HG02870 (cell line): ENCODE data around the gene LRCH2.
"Not testable (repeated sequence)": the region's sequence is repeated elsewhere in the genome, so short reads cannot be mapped to it uniquely, and the experiment has no call there.

ENCODE experiments used
- ATAC-seq: cut with Tn5 transposase; IDR thresholded peaks from one replicate; pipeline ENCODE4 v1.9.1; 2021; ENCODE audit warnings: mild to moderate bottlenecking, moderate library complexity; ENCODE audit not compliant: unreplicated experiment

The LRCH2 gene

GRCh38 chrX:115209547-115209946, 24.3 kb downstream of the LRCH2 start:
- not testable (repeated sequence) for ATAC-seq

GRCh38 chrX:115204040-115204439, 29.9 kb downstream of the LRCH2 start:
- ATAC-seq, result no peak

DNA sequence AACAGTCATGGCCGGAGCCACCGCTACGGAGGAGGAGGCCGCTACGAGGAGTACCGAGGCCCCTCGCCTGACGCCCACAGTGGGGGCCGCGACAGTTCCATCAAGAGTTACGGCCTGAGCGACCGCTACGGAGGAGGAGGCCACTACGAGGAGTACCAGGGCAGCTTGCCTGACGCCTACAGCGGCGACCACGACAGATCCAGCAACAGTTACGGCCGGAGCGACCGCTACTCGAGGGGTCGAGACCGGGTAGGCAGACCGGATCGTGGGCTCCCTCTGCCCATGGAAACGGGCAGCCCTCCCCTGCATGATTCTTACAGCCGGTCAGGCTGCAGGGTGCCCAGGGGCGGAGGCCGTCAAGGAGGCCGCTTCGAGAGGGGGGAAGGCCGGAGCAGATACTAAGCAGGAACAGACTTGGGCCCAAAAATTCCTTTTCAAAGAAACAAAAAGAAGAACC, 41.6 kb downstream of the LRCH2 start:
- ATAC-seq, result no peak

GRCh38 chrX:115191490-115192243, 42.2 kb downstream of the LRCH2 start:
- no peak for ATAC-seq

GRCh38 chrX:115190636-115191489, 43.0 kb downstream of the LRCH2 start:
- no peak for ATAC-seq

DNA sequence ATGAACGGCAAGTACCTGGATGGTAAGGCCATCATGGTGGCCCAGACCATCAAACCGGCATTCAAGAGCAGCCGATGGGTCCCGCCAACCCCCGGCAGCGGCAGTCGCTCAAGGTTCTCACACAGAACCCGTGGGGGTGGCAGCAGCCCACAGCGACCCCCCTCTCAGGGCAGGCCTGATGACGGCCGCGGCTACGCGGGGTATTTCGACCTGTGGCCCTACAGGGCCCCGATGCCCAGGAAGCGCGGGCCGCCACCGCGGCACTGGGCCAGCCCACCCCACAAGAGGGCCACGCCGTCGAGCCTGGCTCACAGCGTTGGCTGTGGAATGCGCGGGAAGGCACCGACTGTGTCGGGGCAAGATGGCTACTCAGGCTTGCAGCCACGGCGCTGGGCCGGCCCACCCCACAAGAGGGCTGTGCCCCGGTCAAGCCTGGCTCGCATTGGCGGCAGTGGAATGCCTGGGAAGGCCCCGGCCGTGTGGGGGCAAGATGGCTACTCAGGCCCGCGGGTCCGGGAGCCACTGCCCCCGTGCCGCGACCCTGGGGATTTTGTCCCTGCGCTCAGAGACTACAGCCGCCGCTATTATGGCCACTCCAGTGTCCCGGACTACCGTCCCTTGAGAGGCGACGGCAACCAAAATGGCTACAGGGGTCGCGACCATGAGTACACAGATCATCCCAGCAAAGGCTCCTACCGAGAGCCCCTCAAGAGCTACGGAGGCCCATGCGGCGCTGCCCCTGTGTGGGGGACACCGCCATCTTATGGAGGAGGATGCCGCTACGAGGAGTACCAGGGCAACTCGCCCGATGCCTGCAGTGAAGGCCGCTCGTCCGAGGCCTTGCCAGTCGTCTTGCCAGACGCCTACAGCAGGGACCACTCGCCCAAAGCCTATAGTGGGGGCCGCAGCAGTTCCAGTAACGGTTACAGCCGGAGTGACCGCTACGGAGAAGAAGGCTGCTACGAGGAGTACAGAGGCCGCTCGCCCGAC, 44.0 kb downstream of the LRCH2 start:
- no peak for ATAC-seq

DNA sequence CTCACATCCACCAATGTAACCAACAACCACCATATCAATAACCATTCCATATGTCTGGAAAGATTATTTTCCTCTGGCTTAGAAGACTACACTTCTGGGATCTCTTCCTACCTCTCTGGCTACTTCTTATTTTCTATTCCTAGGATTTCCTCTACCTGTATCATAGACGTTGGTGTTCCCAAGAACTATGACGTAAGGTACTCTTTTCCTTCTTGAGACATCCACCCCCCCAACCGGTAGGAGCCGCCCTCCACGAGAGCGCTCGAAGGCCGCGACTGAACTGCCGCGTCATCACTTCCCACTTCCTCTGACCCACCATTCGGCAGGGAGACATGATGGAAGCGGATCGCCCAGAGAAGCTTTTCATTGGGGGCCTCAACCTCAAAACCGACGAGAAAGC, 44.8 kb downstream of the LRCH2 start, which contains the start of gene RBMXL3:
Gene RBMXL3 (plus strand): TSS at position 301 of the 400 bp plus-strand sequence. CDS start 32 bp downstream, at position 333.
- no peak for ATAC-seq

DNA sequence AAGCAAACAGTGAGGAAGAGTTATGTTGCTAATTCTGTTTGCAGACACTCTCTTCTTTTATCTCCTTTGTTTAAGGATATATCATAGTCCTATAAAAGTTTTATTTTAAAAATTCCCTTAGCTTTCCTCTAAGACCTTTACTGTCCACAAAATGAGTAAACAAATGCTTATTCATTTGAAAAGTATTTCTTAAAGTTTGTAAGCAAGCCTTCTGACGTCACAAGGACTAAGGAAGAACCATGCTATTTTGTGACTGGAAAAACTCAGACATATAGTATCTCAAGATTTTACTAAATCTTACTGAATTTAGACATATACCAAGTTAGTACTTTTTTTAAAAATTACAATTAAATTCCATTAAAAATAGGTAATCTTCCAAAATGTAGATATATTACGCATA, 49.9 kb downstream of the LRCH2 start:
- no peak for ATAC-seq

GRCh38 chrX:115178473-115178872, 55.4 kb downstream of the LRCH2 start:
- ATAC-seq, result no peak

DNA sequence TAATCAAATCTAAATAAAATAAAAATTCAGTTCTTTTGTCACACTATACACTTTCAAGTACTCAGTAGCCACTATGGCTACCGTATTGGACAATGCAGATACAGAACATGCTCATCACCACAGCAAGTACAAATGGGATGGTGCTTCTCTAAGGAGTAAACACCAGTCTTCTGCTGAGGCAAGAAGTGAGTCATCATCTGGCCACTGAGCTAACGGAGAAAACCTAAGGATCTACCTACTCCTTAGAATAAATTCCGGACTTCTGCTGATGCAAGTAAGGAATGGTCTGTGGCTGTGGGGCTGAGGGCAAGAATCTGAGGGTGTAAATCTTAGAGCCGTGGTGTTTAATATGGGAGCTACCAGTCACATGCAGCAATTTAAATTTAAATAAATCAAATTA, 56.0 kb downstream of the LRCH2 start:
- no peak for ATAC-seq

DNA sequence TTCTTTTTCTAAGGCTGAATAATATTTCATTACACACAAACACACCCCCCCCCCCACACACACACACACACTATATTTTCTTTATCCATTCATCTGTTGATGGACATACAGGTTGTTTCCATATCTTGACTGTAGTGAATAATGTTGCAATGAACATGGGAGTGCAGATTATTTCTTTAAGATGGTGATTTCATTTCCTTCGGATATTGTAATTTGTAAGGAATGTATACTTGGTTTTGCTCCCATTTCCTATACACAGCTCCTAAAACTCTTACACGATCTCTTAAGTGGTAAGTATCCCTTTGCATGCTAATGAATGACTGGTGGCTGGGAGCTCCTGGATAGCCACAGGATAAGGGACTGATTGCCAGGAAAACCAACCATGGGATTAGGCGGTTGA, 59.3 kb downstream of the LRCH2 start:
- no peak for ATAC-seq

DNA sequence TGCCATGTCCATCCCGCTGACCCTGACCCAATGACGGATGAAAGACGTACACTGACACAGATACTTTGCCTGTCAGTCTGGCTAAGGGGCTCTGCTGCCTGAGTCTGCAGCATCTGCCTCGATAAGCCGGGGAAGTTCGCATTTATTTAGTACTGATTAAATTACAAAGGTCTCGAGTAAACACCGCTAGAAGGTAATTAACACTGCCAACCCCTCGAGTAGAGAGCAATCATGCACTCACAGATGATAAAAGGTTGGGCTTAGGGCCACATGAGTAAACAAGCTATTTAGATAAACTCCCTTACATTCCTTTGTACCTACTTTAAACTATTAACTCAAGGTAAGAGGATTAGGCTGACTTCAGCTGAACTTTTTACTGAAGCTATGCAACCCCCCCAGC, 60.7 kb downstream of the LRCH2 start:
- no peak for ATAC-seq

- ATAC-seq, result no peak
Observed at GRCh38 chrX:115147220-115147619, 86.7 kb downstream of the LRCH2 start.

- ATAC-seq, result no peak
Observed at GRCh38 chrX:115142057-115142456, 91.8 kb downstream of the LRCH2 start.

- no peak for ATAC-seq
Observed at GRCh38 chrX:115138040-115138439, 95.9 kb downstream of the LRCH2 start.

GRCh38 chrX:115134382-115134781, 99.5 kb downstream of the LRCH2 start:
- no peak for ATAC-seq

GRCh38 chrX:115112411-115112810, 121.5 kb downstream of the LRCH2 start:
- ATAC-seq, result no peak

- no peak for ATAC-seq
Observed at GRCh38 chrX:115098897-115099296, 135.0 kb downstream of the LRCH2 start.

GRCh38 chrX:115093191-115093590, 140.7 kb downstream of the LRCH2 start:
- no peak for ATAC-seq

GRCh38 chrX:115089419-115089818, 144.5 kb downstream of the LRCH2 start:
- ATAC-seq, result no peak

DNA sequence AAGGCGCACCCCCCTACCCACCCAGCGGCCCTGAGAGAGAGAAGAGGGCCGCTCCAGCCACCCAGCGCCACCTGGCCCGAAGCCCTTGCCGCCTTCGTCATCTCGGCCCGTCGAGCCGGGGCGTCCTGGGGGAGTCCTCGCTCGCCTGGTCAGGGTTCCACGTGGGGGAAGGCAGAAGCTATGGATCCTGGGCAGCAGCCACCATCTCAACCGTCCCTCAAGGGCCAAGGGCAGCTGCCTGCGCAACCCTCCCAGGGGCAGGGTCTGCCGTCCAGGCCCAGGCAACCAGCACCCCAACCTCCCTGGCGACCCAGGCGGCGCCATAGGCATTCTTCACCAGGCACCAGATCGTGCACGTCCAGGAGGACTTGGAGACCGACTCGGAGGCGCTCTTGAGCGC, 165.0 kb downstream of the LRCH2 start:
- ATAC-seq, result no peak
